Stimulated activated CD8-positive, alpha-beta memory T cell treated with anti-CD3 and anti-CD28 coated beads, Interleukin-7, amount 100 ng/mL, for 24 hours (primary cell): ENCODE measurements around the gene MAGI1.
"Not testable (repeated sequence)": the region's sequence is repeated elsewhere in the genome, so short reads cannot be mapped to it uniquely, and the experiment has no call there.

Experiments
- DNase-seq: peaks from one replicate; pipeline ENCODE4 v3.0.0-alpha.2; 2020; ENCODE audit warnings: low read depth

The MAGI1 gene

GRCh38 chr3:65904016-65904415 lies 134.7 kb downstream of the MAGI1 start:
- DNase-seq = no peak

DNA sequence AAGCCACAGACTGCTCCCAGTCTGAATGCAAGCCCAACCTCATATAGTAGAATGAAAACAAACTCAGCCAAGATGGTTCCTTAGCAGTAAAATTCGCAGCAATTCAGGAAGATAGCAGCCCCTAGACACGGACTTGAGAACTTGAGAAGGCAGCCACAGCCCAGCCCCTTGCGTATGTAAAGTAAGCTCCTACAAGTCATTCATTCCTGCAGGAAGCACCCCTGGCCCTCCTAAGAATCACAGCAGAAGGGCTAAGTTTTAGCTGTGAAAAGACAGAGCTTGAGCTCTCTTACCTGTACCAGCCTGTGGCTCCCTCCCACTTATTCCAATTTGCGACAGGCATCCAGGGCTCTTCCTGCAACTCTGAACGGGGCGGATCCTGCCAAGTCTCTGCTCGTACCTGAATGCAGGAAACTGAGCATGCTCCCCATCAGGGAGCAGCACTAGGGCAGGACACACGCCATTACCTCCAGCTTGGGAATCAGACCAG lies 136.4 kb downstream of the MAGI1 start:
- DNase-seq = no peak

GRCh38 chr3:65901226-65901625 lies 137.5 kb downstream of the MAGI1 start:
- DNase-seq = no peak

DNA sequence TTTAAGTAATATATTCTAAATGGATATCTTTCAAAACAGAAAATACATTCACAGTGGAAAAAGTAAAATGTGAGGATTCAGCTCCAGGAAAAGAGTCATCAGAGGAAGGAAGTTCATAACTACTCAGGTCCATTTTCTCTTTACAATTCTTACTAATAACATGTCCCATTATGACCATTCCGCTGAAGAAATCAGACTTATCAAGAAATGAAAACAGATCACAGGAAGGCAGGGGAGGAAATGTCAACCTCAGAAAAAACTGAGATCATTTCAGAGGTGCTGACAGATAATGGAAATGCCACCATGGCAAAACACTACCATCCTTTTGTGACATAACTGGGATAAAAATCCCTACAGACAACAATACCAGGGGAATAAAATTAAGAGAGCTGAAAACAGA lies 139.5 kb downstream of the MAGI1 start:
- no peak for DNase-seq

GRCh38 chr3:65897766-65898165 lies 141.0 kb downstream of the MAGI1 start:
- no peak for DNase-seq

DNA sequence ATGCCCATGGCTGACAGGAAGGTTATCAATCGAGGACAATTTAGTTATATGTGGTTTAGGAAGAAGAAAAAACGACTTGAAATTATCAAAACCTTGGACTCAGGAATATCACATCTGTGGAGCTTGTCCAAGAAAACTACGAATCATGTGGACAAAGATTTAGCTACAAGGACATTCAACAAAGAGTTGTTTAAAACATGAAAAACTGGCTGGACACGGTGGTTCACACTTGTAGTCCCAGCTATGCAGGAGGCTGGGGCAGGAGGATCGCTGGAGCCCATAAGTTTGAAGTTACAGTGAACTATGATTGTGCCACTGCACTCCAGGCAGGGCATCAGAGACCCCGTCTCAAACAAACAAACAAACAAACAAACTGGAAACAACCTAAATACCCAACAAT lies 142.4 kb downstream of the MAGI1 start:
- DNase-seq = no peak

DNA sequence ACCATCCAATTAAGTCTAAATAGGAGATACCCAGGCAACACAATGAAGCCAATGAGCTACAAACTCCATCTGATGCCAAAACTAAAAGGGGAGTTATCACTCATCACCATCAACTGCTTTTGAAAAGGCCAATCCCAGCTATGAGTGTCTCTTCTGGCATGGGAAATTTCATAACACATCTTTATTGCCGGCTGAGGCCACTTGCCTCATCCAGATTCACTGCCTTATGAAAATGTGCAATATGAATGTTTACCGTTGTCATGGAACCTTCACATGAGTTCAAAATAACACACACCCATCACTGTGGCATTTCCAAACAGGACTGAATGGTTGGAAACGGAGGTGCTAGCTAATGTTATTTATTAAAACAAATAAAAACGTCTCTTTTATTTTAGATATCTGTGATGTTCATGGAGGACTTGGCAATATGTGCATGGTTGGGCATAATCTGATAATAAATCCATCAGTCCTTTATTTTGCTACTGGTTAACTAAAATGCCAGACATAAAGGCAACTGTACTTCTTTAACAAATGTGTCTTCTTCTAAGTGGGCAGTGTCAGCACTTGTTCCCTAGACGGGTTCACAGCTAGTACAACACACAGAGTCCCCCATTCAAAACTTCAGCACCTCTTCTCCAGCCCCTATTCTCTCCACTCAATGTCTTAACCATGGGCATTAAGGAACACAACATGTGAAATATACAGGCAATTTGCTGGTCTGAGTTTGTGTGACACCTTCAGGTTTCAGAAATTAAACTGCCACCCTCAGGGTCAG lies 143.9 kb downstream of the MAGI1 start:
- DNase-seq = no peak

GRCh38 chr3:65894126-65894525 lies 144.6 kb downstream of the MAGI1 start:
- DNase-seq = no peak

- no peak for DNase-seq
Observed at GRCh38 chr3:65893631-65894030, 145.1 kb downstream of the MAGI1 start.

- not testable (repeated sequence) for DNase-seq
Observed at GRCh38 chr3:65891477-65891876, 147.2 kb downstream of the MAGI1 start.

DNA sequence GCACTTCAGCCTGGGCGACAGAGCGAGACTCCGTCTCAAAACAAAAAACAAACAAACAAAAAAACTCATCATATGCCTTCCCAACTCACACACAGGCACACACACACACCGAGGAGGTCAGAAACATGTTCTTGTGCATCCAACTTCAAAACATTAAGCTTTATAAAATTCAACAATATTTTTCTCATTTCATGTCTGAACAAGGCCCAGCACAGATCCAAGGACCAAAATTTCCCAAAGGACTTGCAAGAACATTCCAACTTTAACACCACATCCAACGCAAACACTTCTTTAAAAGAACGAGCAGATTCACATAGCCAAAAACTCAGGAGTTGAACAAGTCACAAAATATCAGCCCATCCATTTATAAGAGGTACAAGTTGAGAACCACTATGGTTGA lies 148.4 kb downstream of the MAGI1 start:
- DNase-seq = no peak

GRCh38 chr3:65889707-65890099 lies 149.0 kb downstream of the MAGI1 start:
- no peak for DNase-seq

DNA sequence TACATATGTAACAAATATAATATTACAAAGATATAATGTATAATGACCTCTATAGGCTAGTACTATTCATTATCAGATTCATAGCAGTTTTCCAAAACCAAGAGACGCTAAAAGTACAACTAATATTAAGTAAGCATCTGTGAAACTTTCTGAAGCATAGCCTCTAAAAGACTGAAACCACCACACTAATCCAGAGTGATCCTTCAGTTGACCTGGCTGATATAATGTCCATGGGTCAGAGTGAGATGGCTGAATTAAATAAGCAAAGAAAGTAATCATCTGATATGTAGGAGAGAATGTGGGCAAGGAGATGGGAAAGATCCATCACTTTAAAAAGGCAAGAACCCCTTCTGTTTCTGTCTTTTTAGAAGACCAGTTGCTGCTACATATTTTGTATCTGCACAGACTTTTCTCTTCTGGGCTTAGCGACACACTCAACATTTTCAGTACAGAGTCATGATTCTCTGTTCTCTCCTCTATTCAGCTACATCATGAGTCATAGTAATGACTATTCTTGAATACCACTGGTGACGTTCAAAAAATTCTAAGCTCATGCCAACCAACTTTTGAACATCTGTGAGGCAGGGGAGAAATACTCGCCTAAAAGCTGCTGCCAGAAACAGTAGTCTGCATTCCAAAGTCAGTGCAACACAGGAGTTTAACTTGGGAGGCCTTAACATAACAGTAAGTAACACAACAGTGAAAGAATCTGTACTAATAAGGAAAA lies 149.6 kb downstream of the MAGI1 start:
- no peak for DNase-seq

GRCh38 chr3:65888196-65888595 lies 150.5 kb downstream of the MAGI1 start:
- no peak for DNase-seq

DNA sequence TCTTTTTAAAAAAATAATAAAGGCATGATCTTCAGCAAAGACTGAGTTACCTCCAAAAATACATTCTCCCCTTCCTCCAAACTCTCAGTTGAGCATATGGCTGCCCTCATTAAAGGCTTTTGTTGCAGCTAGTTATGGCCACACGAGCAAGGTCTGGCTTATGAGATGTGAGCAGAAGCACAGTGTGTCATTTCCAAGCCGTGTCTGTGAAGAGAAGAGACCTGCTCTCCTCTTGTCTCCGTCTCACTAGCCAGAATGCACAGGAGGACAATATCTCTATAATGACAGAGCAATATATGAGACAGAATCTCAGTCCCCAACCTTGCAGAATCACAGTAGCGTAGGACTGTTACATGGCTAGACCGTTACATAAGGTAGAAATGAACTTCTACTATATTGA lies 152.3 kb downstream of the MAGI1 start:
- no peak for DNase-seq

GRCh38 chr3:65884071-65884470 lies 154.6 kb downstream of the MAGI1 start:
- DNase-seq = no peak

DNA sequence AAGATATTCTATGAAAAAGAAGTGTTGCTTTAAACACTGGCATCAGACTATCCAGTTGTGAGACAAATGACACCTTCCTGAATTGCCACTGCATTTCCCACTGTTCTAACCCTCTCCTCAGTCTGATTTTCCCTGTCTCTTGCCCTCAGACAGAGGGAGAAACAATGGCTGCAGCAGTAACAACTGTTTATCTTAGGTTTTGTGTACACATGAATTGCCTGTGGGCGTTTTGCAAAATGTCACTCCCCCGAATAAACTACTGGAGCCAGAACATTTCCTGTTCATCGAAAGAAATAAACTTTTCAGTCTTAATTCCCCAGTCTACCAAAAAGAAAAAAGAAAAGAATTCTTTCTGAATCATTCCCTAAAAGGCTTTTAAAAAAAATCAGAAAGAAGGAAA lies 155.1 kb downstream of the MAGI1 start:
- DNase-seq = no peak

DNA sequence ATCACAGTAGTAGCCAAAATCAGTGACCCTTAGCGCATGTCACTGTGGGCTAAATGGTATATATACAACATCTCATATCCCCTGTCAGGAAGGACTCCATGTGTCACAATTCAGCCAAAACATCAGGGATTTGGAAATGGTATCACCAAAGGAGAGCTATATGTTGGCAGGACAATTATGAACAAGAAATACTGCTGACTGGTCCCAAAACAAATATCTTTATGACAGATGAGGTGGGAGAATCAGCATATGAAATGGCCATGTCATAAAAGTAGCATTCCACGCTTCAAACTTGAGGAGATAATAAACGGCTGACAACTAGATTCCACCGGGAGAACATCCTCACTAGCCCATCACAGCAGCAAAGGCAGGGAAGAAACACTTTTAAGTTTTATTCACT lies 158.4 kb downstream of the MAGI1 start:
- no peak for DNase-seq

DNA sequence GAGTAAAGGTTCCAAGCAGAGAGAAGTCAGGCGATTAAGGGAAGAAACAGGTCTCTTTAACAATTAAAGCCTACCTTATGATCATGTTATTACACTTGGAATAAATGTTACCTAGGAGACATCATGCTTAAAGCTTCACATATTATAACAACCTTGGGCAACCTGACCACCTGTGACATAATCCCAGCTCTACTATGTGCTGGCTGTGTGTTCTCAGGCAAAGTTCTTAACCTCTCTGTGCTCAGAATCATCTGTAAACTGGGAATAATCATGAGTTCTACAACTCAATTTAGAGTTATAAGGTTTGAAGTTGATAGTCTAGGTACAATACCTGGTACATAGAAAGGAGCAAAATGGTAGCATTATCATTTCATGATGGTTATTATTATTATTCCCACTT lies 159.3 kb downstream of the MAGI1 start:
- DNase-seq = no peak

- no peak for DNase-seq
Observed at GRCh38 chr3:65878831-65879230, 159.9 kb downstream of the MAGI1 start.

GRCh38 chr3:65877160-65877559 lies 161.6 kb downstream of the MAGI1 start:
- no peak for DNase-seq

DNA sequence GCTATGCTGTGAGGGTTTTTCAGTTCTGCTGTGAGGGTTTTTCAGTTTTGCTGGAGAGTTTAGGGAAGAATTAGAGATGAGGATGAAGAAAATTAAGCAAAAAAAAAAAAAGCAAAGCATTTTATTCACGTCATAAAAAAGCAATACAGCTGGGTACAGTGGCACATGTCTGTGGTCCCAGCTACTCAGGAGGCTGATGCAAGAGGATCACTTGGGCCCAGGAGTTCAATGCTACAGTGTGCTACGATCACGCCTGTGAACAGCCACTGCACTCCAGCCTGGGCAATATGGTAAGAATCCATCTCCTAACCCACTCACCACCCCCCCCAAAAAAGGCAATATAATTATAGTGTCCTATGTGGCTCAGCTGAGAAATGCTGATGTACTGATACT lies 162.7 kb downstream of the MAGI1 start:
- no peak for DNase-seq

- no peak for DNase-seq
Observed at GRCh38 chr3:65875393-65876027, 163.2 kb downstream of the MAGI1 start.
